Endometrial microvascular endothelial cells (primary cell): ENCODE results near the gene KIR2DL3. TPM values are rescaled to one million over a fixed set of nuclear protein-coding genes. Genes with fewer than 3 reads are reported as not detected.
"Not testable (repeated sequence)": the region's sequence is repeated elsewhere in the genome, so short reads cannot be mapped to it uniquely, and the experiment has no call there.

Experiments used
- in situ Hi-C: cut with HindIII; loops from 2 replicates; pipeline ENCODE4 v1.10.0; 2017; ENCODE audit warnings: low sequenced_read_pairs, low pct_unique_long_range_greater_than_20kb; ENCODE audit errors: inconsistent ontology term
- total RNA-seq: library from RNA; depleted of rRNA; stranded (reverse); fragments of >200 nt; gene quantifications from one replicate; pipeline ENCODE4 v1.2.3, GENCODE V29; 2015; ENCODE audit errors: inconsistent ontology term

Gene KIR2DL3
- total RNA-seq, 1 donor from 2014 or later: not detected

GRCh38 chr19:54782916-54783315 lies 44.6 kb downstream of the KIR2DL3 start:
- in situ Hi-C loops: not testable (repeated sequence)

DNA sequence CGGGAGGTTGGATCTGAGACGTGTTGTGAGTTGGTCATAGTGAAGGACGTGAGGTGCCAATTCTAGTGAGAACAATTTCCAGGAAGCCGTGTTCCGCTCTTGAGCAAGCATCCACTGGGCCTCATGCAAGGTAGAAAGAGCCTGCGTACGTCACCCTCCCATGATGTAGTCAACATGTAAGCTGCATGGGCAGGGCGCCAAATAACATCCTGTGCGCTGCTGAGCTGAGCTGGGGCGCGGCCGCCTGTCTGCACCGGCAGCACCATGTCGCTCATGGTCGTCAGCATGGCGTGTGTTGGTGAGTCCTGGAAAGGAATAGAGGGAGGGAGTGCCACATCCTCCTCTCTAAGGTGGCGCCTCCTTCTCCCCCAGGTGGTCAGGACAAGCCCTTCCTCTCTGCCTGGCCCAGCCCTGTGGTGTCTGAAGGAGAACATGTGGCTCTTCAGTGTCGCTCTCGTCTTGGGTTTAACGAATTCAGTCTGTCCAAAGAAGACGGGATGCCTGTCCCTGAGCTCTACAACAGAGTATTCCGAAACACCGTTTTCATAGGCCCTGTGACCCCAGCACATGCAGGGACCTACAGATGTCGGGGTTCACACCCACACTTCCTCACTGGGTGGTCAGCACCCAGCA lies 47.9 kb downstream of the KIR2DL3 start:
- in situ Hi-C loops: not testable (repeated sequence)

DNA sequence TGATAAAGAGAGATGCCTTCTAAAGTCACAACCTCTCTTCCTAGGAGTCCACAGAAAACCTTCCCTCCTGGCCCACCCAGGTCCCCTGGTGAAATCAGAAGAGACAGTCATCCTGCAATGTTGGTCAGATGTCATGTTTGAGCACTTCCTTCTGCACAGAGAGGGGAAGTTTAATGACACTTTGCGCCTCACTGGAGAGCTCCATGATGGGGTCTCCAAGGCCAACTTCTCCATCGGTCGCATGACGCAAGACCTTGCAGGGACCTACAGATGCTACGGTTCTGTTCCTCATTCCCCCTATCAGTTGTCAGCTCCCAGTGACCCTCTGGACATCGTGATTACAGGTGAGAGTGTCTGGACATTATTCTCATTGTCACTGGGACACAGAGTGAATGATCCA lies 49.8 kb downstream of the KIR2DL3 start:
- in situ Hi-C loops: not testable (repeated sequence)

- in situ Hi-C loops: no loop called here
Measured at GRCh38 chr19:54790711-54791110, 52.4 kb downstream of the KIR2DL3 start.

DNA sequence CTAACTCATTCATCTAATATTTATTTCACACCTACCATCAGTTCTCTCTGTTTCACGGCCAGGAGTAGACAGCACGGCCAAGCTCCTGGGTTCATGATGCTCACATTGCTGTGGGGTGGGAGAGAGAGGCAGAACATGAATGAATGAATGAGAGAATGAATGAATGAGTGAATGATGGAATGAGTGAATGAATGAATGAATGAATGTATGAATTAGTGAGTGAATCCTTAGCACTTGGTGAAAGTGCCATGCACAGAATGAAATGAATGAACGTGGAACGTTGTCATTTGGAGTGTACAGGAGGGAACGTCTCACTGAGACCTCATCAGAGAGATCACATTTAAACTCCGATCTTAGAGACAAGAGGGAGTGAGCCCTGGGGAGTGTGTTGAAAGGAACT lies 53.2 kb downstream of the KIR2DL3 start:
- in situ Hi-C loops: no loop called here

DNA sequence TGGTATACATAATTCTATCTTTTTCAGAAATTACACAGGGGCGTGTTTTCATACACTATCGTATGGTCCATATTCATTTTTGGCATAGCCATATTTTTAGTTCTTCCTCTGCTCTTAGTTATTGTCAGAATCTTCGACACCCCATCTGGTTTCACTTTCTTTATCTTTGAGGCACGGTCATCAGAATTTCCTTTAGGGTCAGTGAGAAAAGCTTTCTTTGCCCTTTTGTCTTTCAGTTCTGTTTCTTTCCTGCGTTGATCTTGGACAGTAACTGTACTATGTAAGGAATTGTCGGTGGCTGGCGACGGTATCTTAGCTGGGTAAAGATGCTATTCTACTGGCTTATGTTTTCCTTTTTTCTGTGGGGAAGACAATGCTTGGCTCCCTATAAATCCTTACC lies 54.5 kb downstream of the KIR2DL3 start:
- in situ Hi-C loops: no loop called here

- in situ Hi-C loops: no loop called here
Measured at GRCh38 chr19:54795758-54796157, 57.4 kb downstream of the KIR2DL3 start.

Other genes starting within 250 kb of the KIR2DL3 start
- gene LAIR2, start 235.7 kb upstream of the KIR2DL3 start, total RNA-seq: not detected
- not detected for gene LILRA2, start 164.7 kb upstream of the KIR2DL3 start, total RNA-seq
- not detected for gene LILRA1, start 144.9 kb upstream of the KIR2DL3 start, total RNA-seq
- not detected for gene LILRB1, start 108.0 kb upstream of the KIR2DL3 start, total RNA-seq
- gene LILRB4, start 75.5 kb upstream of the KIR2DL3 start, total RNA-seq: not detected
- gene KIR3DL3, start 14.1 kb upstream of the KIR2DL3 start, total RNA-seq: not detected
- not detected for gene KIR2DL1, start 31.3 kb downstream of the KIR2DL3 start, total RNA-seq
- not detected for gene KIR2DL4, start 65.1 kb downstream of the KIR2DL3 start, total RNA-seq
- not detected for gene KIR3DL1, start 78.0 kb downstream of the KIR2DL3 start, total RNA-seq
- not detected for gene KIR2DS4, start 94.2 kb downstream of the KIR2DL3 start, total RNA-seq
- gene KIR3DL2, start 111.9 kb downstream of the KIR2DL3 start, total RNA-seq: not detected
- gene FCAR, start 135.7 kb downstream of the KIR2DL3 start, total RNA-seq: not detected
- not detected for gene NCR1, start 167.6 kb downstream of the KIR2DL3 start, total RNA-seq
- not detected for gene NLRP7, start 209.0 kb downstream of the KIR2DL3 start, total RNA-seq
- gene NLRP2, start 227.9 kb downstream of the KIR2DL3 start, total RNA-seq: 3.0 TPM